Stimulated activated CD4-positive, alpha-beta T cell treated with anti-CD3 and anti-CD28 coated beads, Interleukin-2, amount 100 ng/mL, for 48 hours (primary cell): Measurements from ENCODE around the gene FAM149B1.
"Not testable (repeated sequence)": the region's sequence is repeated elsewhere in the genome, so short reads cannot be mapped to it uniquely, and the experiment has no call there.

ENCODE experiments used
- DNase-seq, 2 donors: peaks; one replicate each; pipeline ENCODE4 v3.0.0-alpha.2; 2020

FAM149B1 gene

GRCh38 chr10:73238990-73239566 lies 71.2 kb downstream of the FAM149B1 start:
- no peak for DNase-seq

- DNase-seq: no peak
Observed at GRCh38 chr10:73239908-73240307, 72.0 kb downstream of the FAM149B1 start.

GRCh38 chr10:73244866-73245477 lies 77.1 kb downstream of the FAM149B1 start:
- DNase-seq: no peak

- DNase-seq: no peak
Observed at GRCh38 chr10:73246322-73246645, 78.4 kb downstream of the FAM149B1 start.

GRCh38 chr10:73246646-73247508 lies 79.0 kb downstream of the FAM149B1 start, which contains the start of gene DNAJC9:
Gene DNAJC9, minus strand, starts transcription at chr10:73247255. Its CDS starts 66 bp downstream, at chr10:73247189.
- DNase-seq: peak; percentile 99

- DNase-seq: no peak
Observed at GRCh38 chr10:73247509-73248258, 79.8 kb downstream of the FAM149B1 start.

GRCh38 chr10:73248259-73248724 lies 80.4 kb downstream of the FAM149B1 start:
- no peak for DNase-seq

GRCh38 chr10:73251683-73252444 lies 83.9 kb downstream of the FAM149B1 start:
- no peak for DNase-seq

- DNase-seq: peak; percentile 84 to 91
Observed at GRCh38 chr10:73252445-73253224, 84.7 kb downstream of the FAM149B1 start, which contains the start of gene MRPS16. Gene MRPS16, minus strand, starts transcription at chr10:73252644. Its CDS starts 162 bp downstream, at chr10:73252482.

- DNase-seq: no peak
Observed at GRCh38 chr10:73253225-73253555, 85.3 kb downstream of the FAM149B1 start.

GRCh38 chr10:73258612-73259011 lies 90.7 kb downstream of the FAM149B1 start:
- not testable (repeated sequence) for DNase-seq

- no peak for DNase-seq
Observed at GRCh38 chr10:73261362-73261995, 93.6 kb downstream of the FAM149B1 start.

GRCh38 chr10:73262105-73262730 lies 94.3 kb downstream of the FAM149B1 start:
- no peak for DNase-seq

GRCh38 chr10:73262880-73263555 lies 95.1 kb downstream of the FAM149B1 start:
- no peak for DNase-seq

- DNase-seq: no peak
Observed at GRCh38 chr10:73263693-73264347, 95.9 kb downstream of the FAM149B1 start.

GRCh38 chr10:73264423-73264822 lies 96.5 kb downstream of the FAM149B1 start:
- no peak for DNase-seq

GRCh38 chr10:73281097-73281496 lies 113.2 kb downstream of the FAM149B1 start:
- DNase-seq: no peak

GRCh38 chr10:73287441-73287840 lies 119.5 kb downstream of the FAM149B1 start:
- DNase-seq: no peak

- DNase-seq: no peak
Observed at GRCh38 chr10:73289958-73290357, 122.0 kb downstream of the FAM149B1 start.
